Body of pancreas (tissue), 4 donors: Measurements from ENCODE around the gene TYW3. TPM values are rescaled to one million over a fixed set of nuclear protein-coding genes. Genes with fewer than 3 reads are reported as not detected.

Experiments used
- ATAC-seq: fragments of 150-250 bp; one replicate; pipeline ENCODE4 v1.9.1; 2016
- DNase-seq, 4 donors: peaks; one replicate each; pipeline ENCODE4 v3.0.0-alpha.2; 2019
- H3K27ac ChIP-seq, 4 donors: fragments of 200-600 bp; sonication (generic); 1 replicate in 3 of 4; 2 replicates in 1 of 4; pipeline versions ENCODE4 v1.5.1 to v1.6.1; 2016 to 2019; ENCODE audit warnings: mild to moderate bottlenecking in 1 of 4, mixed read lengths in 1 of 4, moderate library complexity in 1 of 4
- H3K27me3 ChIP-seq, 2 donors: fragments of 200-600 bp; sonication (generic); one replicate each; pipeline ENCODE4 v1.6.0; 2016; ENCODE audit warnings: mild to moderate bottlenecking in 1 of 2
- H3K36me3 ChIP-seq, 2 donors: fragments of 200-600 bp; sonication (generic); replicated peaks in 1 of 2; 2 replicates each; pipeline ENCODE4 v1.5.1; 2016; ENCODE audit warnings: low read depth in 2 of 2; ENCODE audit not compliant: insufficient read depth in 1 of 2
- H3K4me1 ChIP-seq: fragments of 200-600 bp; sonication (generic); one replicate; pipeline ENCODE4 v1.6.0; 2016
- H3K4me3 ChIP-seq, 2 donors: fragments of 200-600 bp; sonication (generic); 1 replicate in 1 of 2; 2 replicates in 1 of 2; pipeline ENCODE4 v1.5.1; 2016 to 2019
- H3K9me3 ChIP-seq, 3 donors: fragments of 200-600 bp; sonication (generic); 1 replicate in 2 of 3; 2 replicates in 1 of 3; pipeline ENCODE4 v1.5.1; 2016
- CTCF ChIP-seq, 7 experiments: fragments of 450-650 bp in 4 of 7; fragments of 200-600 bp in 3 of 7; sonication (generic) in 3 of 7; IDR thresholded peaks; one replicate each; pipeline ENCODE4 v1.5.1; 2016 to 2019; ENCODE audit warnings: antibody characterized with exemption in 7 of 7
- POLR2A ChIP-seq, 3 donors: fragments of 450-650 bp; IDR thresholded peaks; one replicate each; pipeline ENCODE4 v1.6.1; 2016; ENCODE audit warnings: antibody characterized with exemption in 3 of 3, mild to moderate bottlenecking in 2 of 3
- WGBS, 2 donors: methylation state at CpG; one replicate each; pipeline ENCODE4 v1.1.5; 2017; 5-methylcytosine and 5-hydroxymethylcytosine counted together
- intact Hi-C: fragments of 100-400 bp; cut with DNase I; formaldehyde crosslinking; loops from one replicate; pipeline ENCODE4 v1.15.1; 2023
- total RNA-seq, 2 donors: library from RNA; depleted of rRNA; stranded (reverse); fragments of >200 nt; gene quantifications; one replicate each; pipeline ENCODE4 v1.1.0, GENCODE V29; 2016

Gene TYW3
- total RNA-seq, 2 donors from 2014 or later = 8.6 to 15.3 TPM

- TF ChIP-seq POLR2A (IDR thresholded peaks at IDR 0.05) = no peak
- no peak for TF ChIP-seq CTCF (IDR thresholded peaks at IDR 0.05)
- Histone ChIP-seq H3K4me3 (no peak overlapping the region), H3K4me1 (no peaks in the 10 kb centered on the region), H3K9me3 (no peaks in the 10 kb centered on the region), H3K27me3 (no peaks in the 10 kb centered on the region), H3K27ac (no peak overlapping the region), H3K36me3 (no peaks in the 10 kb centered on the region)
- 20 to 28% methylated on average over 2 of the region's 2 CpGs for WGBS, 2 donors
- ATAC-seq = no peak
- intact Hi-C loops = no loop called here
- no peak for DNase-seq
Measured at GRCh38 chr1:74791491-74791890, 58.5 kb downstream of the TYW3 start.

GRCh38 chr1:74799119-74799657 lies 66.2 kb downstream of the TYW3 start:
- Histone ChIP-seq H3K36me3 (no peaks in the 10 kb centered on the region), H3K27me3 (no peaks in the 10 kb centered on the region), H3K9me3 (peaks cover 0 to 5% (median 0%) of the 10 kb centered on the region in 3 donors), H3K27ac (no peak overlapping the region), H3K4me1 (no peaks in the 10 kb centered on the region), H3K4me3 (no peak overlapping the region)
- TF ChIP-seq POLR2A (IDR thresholded peaks at IDR 0.05) (no peak), CTCF (IDR thresholded peaks at IDR 0.05) (no peak)
- intact Hi-C loops = no loop called here
- DNase-seq (no peak), ATAC-seq (no peak)

DNA sequence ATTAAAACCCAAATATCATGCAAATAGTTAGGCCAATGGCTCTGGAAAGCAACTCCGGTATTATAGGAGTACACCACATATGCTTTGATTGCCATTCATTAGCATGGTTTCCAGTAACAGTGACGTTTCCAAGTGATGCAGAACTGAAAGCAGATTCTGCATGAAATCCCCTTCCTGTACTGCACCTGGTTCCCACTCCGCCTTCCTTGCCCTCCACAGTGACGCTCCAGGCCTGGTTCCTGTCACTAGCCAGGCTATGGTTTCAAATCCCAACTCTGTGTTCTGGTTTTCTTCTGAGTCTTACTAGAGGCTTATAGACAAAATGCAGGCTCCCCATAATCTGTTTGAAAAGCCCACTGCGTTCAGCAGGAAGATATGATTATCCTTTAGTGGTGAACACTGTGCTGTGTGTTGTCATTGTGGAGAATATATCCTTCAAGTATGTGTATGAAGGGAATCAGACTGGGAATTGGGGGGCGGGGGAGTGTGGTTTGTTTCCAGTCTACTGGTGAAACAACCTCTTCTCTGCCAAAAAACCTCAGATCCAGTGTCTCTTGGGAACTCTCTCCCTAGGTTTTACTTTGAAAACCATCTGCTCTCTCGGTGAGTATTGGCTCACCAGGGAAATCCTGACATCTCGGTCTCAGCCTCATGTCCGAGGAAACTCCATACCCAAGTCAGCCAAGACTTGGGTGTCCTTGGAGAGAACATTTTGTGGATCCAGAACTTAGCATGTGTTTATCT lies 78.7 kb downstream of the TYW3 start:
- no peak for TF ChIP-seq CTCF (IDR thresholded peaks at IDR 0.05)
- TF ChIP-seq POLR2A (IDR thresholded peaks at IDR 0.05) = no peak
- intact Hi-C loops = no loop called here
- Histone ChIP-seq H3K36me3 (no peaks in the 10 kb centered on the region), H3K27me3 (no peaks in the 10 kb centered on the region), H3K27ac (no peak overlapping the region), H3K4me1 (no peaks in the 10 kb centered on the region), H3K4me3 (no peak overlapping the region), H3K9me3 (no peaks in the 10 kb centered on the region)
- WGBS, 2 donors = 61 to 63% methylated on average over 9 of the region's 9 CpGs
- ATAC-seq (no peak), DNase-seq (no peak)

- ATAC-seq (no peak), DNase-seq (no peak)
- TF ChIP-seq POLR2A (IDR thresholded peaks at IDR 0.05) (no peak), CTCF (IDR thresholded peaks at IDR 0.05) (no peak)
- Histone ChIP-seq H3K4me1 (no peaks in the 10 kb centered on the region), H3K9me3 (no peaks in the 10 kb centered on the region), H3K36me3 (no peaks in the 10 kb centered on the region), H3K27me3 (no peaks in the 10 kb centered on the region), H3K4me3 (no peak overlapping the region), H3K27ac (no peak overlapping the region)
- 13 to 40% methylated on average over 1 of the region's 1 CpG for WGBS, 2 donors
- intact Hi-C loops = no loop called here
Measured at GRCh38 chr1:74812180-74812541, 79.2 kb downstream of the TYW3 start.

Other genes with a start within 250 kb of the TYW3 start
- gene LRRC53, start 220.5 kb upstream of the TYW3 start, total RNA-seq = not detected
- gene ERICH3, start 59.4 kb upstream of the TYW3 start, total RNA-seq = under 1 TPM in 1 of 2 donors, not detected in 1; under 0.01 TPM
- gene CRYZ, start 102 bp upstream of the TYW3 start, total RNA-seq = 10 to 100 TPM; 28.7 to 77.0 TPM